Natural killer cell (primary cell): ENCODE results near the gene ADAMTS19. TPM values are rescaled to one million over a fixed set of nuclear protein-coding genes. Genes with fewer than 3 reads are reported as not detected.

ENCODE experiments used
- ATAC-seq, 3 donors: fragments of 150-1000 bp in 2 of 3; fragments of 200-7000 bp in 1 of 3; cut with Tn5 transposase; 1 replicate in 1 of 3; 2 replicates in 2 of 3; pipeline ENCODE4 v1.10.0; 2021; ENCODE audit warnings: mild to moderate bottlenecking in 2 of 3, moderate library complexity in 2 of 3
- DNase-seq, 2 donors: peaks; one replicate each; pipeline versions ENCODE4 v3.0.0 to v3.0.0-alpha.2; 2013 to 2021; ENCODE audit warnings: mixed read lengths in 1 of 2
- H3K27ac ChIP-seq: one replicate; pipeline ENCODE4 v1.5.1; 2013; ENCODE audit warnings: mild to moderate bottlenecking, low read length
- H3K27me3 ChIP-seq: one replicate; pipeline ENCODE4 v1.6.1; 2013; ENCODE audit warnings: low read length; ENCODE audit not compliant: control insufficient read depth, insufficient read depth
- H3K36me3 ChIP-seq: one replicate; pipeline ENCODE4 v1.6.1; 2013; ENCODE audit warnings: low read length; ENCODE audit not compliant: control insufficient read depth, insufficient read depth
- H3K4me1 ChIP-seq: one replicate; pipeline ENCODE4 v1.6.1; 2013; ENCODE audit warnings: low read length; ENCODE audit not compliant: control insufficient read depth, insufficient read depth
- H3K4me3 ChIP-seq: one replicate; pipeline ENCODE4 v1.5.1; 2013; ENCODE audit warnings: low read length
- H3K9me3 ChIP-seq: one replicate; pipeline ENCODE4 v1.6.1; 2013; ENCODE audit warnings: low read length; ENCODE audit not compliant: control insufficient read depth, insufficient read depth
- H3K27ac Mint-ChIP-seq, 2 donors: one replicate each; pipeline ENCODE4 v1.8.0; 2022; ENCODE audit warnings: mild to moderate bottlenecking in 2 of 2, mixed read lengths in 2 of 2, moderate library complexity in 1 of 2
- H3K27me3 Mint-ChIP-seq, 2 donors: one replicate each; pipeline ENCODE4 v1.8.0; 2022; ENCODE audit warnings: low read depth in 2 of 2, mixed read lengths in 2 of 2
- H3K36me3 Mint-ChIP-seq: one replicate; pipeline ENCODE4 v1.8.0; 2022; ENCODE audit warnings: mixed read lengths
- H3K4me1 Mint-ChIP-seq, 2 donors: one replicate each; pipeline ENCODE4 v1.8.0; 2022; ENCODE audit warnings: mixed read lengths in 2 of 2
- H3K4me3 Mint-ChIP-seq: one replicate; pipeline ENCODE4 v1.8.0; 2022; ENCODE audit warnings: mild to moderate bottlenecking, moderate library complexity, mixed read lengths
- H3K9me3 Mint-ChIP-seq, 2 donors: one replicate each; pipeline ENCODE4 v1.8.0; 2022; ENCODE audit warnings: mixed read lengths in 2 of 2
- CTCF ChIP-seq: fragments of 200-600 bp; IDR thresholded peaks from one replicate; pipeline ENCODE4 v1.8.0; 2022; ENCODE audit warnings: antibody characterized with exemption
- WGBS: methylation state at CpG from one replicate; pipeline ENCODE4 v1.1.7; 2013; ENCODE audit warnings: missing lambda C conversion rate; ENCODE audit not compliant: insufficient coverage; 5-methylcytosine and 5-hydroxymethylcytosine counted together
- intact Hi-C: fragments of 100-400 bp; cut with micrococcal nuclease; formaldehyde crosslinking; loops from one replicate; pipeline ENCODE4 v1.14.2; 2022
- total RNA-seq, 4 donors: library from RNA; stranded (reverse); fragments of 120-200 nt in 1 of 4; gene quantifications; one replicate each; pipeline versions ENCODE4 v1.2.3 to v1.2.4, GENCODE V29; 2013 to 2022

ADAMTS19 gene
- total RNA-seq, 3 donors from 2014 or later (not counting 1 experiment from before 2014, with no cell fraction given), result not detected

- ATAC-seq (no peak), DNase-seq (no peak)
- no peak overlapping the region for H3K27ac ChIP-seq
- H3K9me3 Mint-ChIP-seq, result no peaks in the 10 kb centered on the region
- TF ChIP-seq CTCF, result no peak
- intact Hi-C loops, result no loop called here
- H3K4me1 ChIP-seq, result no peaks in the 10 kb centered on the region
- no peaks in the 10 kb centered on the region for H3K27me3 ChIP-seq
- H3K4me1 Mint-ChIP-seq, result no peaks in the 10 kb centered on the region
- WGBS, result 87% methylated on average over 4 of the region's 5 CpGs
- H3K27ac Mint-ChIP-seq, result no peak overlapping the region
- H3K36me3 Mint-ChIP-seq, result no peaks in the 10 kb centered on the region
- no peaks in the 10 kb centered on the region for H3K27me3 Mint-ChIP-seq
- no peaks in the 10 kb centered on the region for H3K9me3 ChIP-seq
- H3K4me3 Mint-ChIP-seq, result no peak overlapping the region
- no peaks in the 10 kb centered on the region for H3K36me3 ChIP-seq
- no peak overlapping the region for H3K4me3 ChIP-seq
Measured at GRCh38 chr5:129770024-129770820, 310.1 kb downstream of the ADAMTS19 start.

GRCh38 chr5:129771058-129771838 lies 311.1 kb downstream of the ADAMTS19 start:
- intact Hi-C loops, result no loop called here
- H3K27me3 ChIP-seq, result no peaks in the 10 kb centered on the region
- no peaks in the 10 kb centered on the region for H3K9me3 ChIP-seq
- Mint-ChIP-seq H3K9me3 (no peaks in the 10 kb centered on the region), H3K27me3 (no peaks in the 10 kb centered on the region), H3K36me3 (no peaks in the 10 kb centered on the region), H3K4me1 (no peaks in the 10 kb centered on the region), H3K4me3 (no peak overlapping the region), H3K27ac (no peak overlapping the region)
- H3K36me3 ChIP-seq, result no peaks in the 10 kb centered on the region
- DNase-seq (peak in 1 of 2 donors; percentile 66), ATAC-seq (peak in 1 of 3 donors; percentile 35)
- no peak for TF ChIP-seq CTCF
- 46% methylated on average over 8 of the region's 9 CpGs for WGBS
- H3K4me3 ChIP-seq, result no peak overlapping the region
- no peak overlapping the region for H3K27ac ChIP-seq
- H3K4me1 ChIP-seq, result no peaks in the 10 kb centered on the region

GRCh38 chr5:129773376-129773775 lies 313.3 kb downstream of the ADAMTS19 start:
- intact Hi-C loops, result no loop called here
- 93% methylated on average over 5 of the region's 5 CpGs for WGBS
- no peaks in the 10 kb centered on the region for H3K27me3 ChIP-seq
- H3K27ac Mint-ChIP-seq, result no peak overlapping the region
- no peak overlapping the region for H3K27ac ChIP-seq
- H3K4me1 ChIP-seq, result no peaks in the 10 kb centered on the region
- DNase-seq (no peak), ATAC-seq (no peak)
- H3K4me3 Mint-ChIP-seq, result no peak overlapping the region
- no peaks in the 10 kb centered on the region for H3K4me1 Mint-ChIP-seq
- no peaks in the 10 kb centered on the region for H3K27me3 Mint-ChIP-seq
- no peaks in the 10 kb centered on the region for H3K36me3 Mint-ChIP-seq
- no peaks in the 10 kb centered on the region for H3K36me3 ChIP-seq
- TF ChIP-seq CTCF, result no peak
- H3K9me3 ChIP-seq, result no peaks in the 10 kb centered on the region
- no peak overlapping the region for H3K4me3 ChIP-seq
- no peaks in the 10 kb centered on the region for H3K9me3 Mint-ChIP-seq
